ENCODE data around the gene CCDC38.

Gene CCDC38

GRCh38 chr12:95838125-95838524, 104.3 kb downstream of the CCDC38 start:
- H3K4me3 ChIP-seq (replicated peaks; ENCODE audit: low read depth, low read length), result no peak overlapping the region
- no peak for DNase-seq (ENCODE audit: low read depth)
- TF ChIP-seq, protein P1, sequence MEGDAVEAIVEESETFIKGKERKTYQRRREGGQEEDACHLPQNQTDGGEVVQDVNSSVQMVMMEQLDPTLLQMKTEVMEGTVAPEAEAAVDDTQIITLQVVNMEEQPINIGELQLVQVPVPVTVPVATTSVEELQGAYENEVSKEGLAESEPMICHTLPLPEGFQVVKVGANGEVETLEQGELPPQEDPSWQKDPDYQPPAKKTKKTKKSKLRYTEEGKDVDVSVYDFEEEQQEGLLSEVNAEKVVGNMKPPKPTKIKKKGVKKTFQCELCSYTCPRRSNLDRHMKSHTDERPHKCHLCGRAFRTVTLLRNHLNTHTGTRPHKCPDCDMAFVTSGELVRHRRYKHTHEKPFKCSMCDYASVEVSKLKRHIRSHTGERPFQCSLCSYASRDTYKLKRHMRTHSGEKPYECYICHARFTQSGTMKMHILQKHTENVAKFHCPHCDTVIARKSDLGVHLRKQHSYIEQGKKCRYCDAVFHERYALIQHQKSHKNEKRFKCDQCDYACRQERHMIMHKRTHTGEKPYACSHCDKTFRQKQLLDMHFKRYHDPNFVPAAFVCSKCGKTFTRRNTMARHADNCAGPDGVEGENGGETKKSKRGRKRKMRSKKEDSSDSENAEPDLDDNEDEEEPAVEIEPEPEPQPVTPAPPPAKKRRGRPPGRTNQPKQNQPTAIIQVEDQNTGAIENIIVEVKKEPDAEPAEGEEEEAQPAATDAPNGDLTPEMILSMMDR (IDR thresholded peaks at IDR 0.05; ENCODE audit: low read length, missing control alignments), result no peak

DNA sequence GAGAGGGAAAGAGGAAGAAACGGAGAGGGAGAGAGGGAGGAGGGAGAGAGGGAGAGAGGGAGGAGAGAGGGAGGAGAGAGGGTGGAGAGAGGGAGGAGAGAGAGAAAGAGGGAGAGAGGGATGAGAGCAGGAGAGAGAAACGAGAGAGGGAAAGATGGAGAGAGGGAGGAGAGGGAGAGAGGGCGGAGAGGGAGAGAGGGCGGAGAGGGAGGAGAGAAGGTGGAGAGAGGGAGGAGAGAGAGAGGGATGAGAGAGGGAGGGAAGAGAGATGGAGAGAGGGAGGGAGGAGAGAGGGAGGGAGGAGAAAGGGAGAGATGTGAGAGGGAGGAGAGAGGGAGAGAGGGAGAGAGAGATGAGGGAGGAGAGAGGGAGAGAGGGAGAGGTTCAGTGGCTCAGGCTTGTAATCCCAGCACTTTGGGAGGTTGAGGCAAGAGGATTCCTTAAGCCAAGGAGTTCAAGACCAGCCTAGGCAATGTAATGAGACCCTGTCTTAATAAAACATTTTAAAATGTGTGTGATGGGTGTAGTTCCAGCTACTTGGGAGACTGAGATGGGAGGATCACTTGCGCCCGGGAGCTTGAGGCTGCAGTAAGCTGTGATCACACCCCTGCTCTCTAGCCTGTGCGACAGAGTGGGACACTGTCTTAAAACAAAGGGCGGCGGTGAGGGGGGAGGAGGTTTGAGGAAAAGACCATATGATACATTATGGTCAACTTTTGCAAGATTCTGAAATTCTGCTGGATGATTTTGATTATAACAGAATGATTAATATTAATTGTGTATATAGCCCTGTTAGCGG, 105.0 kb downstream of the CCDC38 start:
- TF ChIP-seq, protein P1 (IDR thresholded peaks at IDR 0.05; ENCODE audit: low read length, missing control alignments), result no peak
- no peak for DNase-seq (ENCODE audit: low read depth)
- H3K4me3 ChIP-seq (replicated peaks; ENCODE audit: low read depth, low read length), result no peak overlapping the region

GRCh38 chr12:95836630-95837239, 105.7 kb downstream of the CCDC38 start:
- TF ChIP-seq, protein P1 (IDR thresholded peaks at IDR 0.05; ENCODE audit: low read length, missing control alignments), result no peak
- DNase-seq (ENCODE audit: low read depth), result peak; percentile 27
- H3K4me3 ChIP-seq (replicated peaks; ENCODE audit: low read depth, low read length), result no peak overlapping the region

- H3K4me3 ChIP-seq (replicated peaks; ENCODE audit: low read depth, low read length), result no peak overlapping the region
These were observed 106.2 kb downstream of the CCDC38 start for GRCh38 chr12:95836185-95836609.

GRCh38 chr12:95834572-95834971, 107.8 kb downstream of the CCDC38 start:
- TF ChIP-seq, protein P1 (IDR thresholded peaks at IDR 0.05; ENCODE audit: low read length, missing control alignments), result no peak
- DNase-seq (ENCODE audit: low read depth), result no peak
- no peak overlapping the region for H3K4me3 ChIP-seq (replicated peaks; ENCODE audit: low read depth, low read length)

More at GRCh38 chr12:95836185-95836609, 106.2 kb downstream of the CCDC38 start:
- TF ChIP-seq, protein P1 (IDR thresholded peaks at IDR 0.05; ENCODE audit: low read length, missing control alignments), result no peak
- peak; percentile 49 for DNase-seq (ENCODE audit: low read depth)

GRCh38 chr12:95830335-95831089, 111.9 kb downstream of the CCDC38 start:
- TF ChIP-seq, protein P1 (IDR thresholded peaks at IDR 0.05; ENCODE audit: low read length, missing control alignments), result no peak

More at GRCh38 chr12:95830335-95831089, 111.9 kb downstream of the CCDC38 start:
- DNase-seq (ENCODE audit: low read depth), result no peak
- no peak overlapping the region for H3K4me3 ChIP-seq (replicated peaks; ENCODE audit: low read depth, low read length)
